22Rv1 (cell line): Measurements from ENCODE around the gene SLC44A2.

Source experiments
- ZFX ChIP-seq: fragments of 450-650 bp; IDR thresholded peaks from 2 replicates; pipeline ENCODE4 v1.6.1; 2017; ENCODE audit warnings: antibody characterized with exemption, borderline replicate concordance
- TF ChIP-seq, protein P1 (sequence below): fragments of 450-650 bp; IDR thresholded peaks from 2 replicates; pipeline ENCODE4 v1.5.1; 2017; ENCODE audit warnings: mild to moderate bottlenecking

DNA sequence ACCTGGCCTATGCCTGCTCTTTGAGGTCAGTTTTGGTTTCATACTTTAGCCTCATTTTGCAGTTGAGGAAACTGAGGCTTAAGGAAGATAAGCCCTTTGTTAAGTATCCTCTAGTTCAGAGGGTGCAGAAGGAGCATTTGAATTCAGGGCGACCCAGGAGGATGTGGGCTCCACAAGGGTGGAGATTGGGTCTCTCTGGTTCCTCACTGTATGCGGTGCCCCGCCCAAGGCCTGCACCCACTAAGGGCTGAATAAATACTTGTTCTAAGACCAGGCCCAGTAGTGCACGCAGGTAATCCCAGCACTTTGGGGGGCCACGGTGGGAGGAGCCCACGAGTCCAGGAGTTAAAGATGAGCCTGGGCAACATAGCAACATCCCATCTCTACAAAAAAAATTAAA lies 768 bp upstream of the SLC44A2 start:
- TF ChIP-seq, protein P1, sequence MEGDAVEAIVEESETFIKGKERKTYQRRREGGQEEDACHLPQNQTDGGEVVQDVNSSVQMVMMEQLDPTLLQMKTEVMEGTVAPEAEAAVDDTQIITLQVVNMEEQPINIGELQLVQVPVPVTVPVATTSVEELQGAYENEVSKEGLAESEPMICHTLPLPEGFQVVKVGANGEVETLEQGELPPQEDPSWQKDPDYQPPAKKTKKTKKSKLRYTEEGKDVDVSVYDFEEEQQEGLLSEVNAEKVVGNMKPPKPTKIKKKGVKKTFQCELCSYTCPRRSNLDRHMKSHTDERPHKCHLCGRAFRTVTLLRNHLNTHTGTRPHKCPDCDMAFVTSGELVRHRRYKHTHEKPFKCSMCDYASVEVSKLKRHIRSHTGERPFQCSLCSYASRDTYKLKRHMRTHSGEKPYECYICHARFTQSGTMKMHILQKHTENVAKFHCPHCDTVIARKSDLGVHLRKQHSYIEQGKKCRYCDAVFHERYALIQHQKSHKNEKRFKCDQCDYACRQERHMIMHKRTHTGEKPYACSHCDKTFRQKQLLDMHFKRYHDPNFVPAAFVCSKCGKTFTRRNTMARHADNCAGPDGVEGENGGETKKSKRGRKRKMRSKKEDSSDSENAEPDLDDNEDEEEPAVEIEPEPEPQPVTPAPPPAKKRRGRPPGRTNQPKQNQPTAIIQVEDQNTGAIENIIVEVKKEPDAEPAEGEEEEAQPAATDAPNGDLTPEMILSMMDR = no peak
- TF ChIP-seq ZFX = no peak
